ENCODE data around the gene ZNF236. TPM values are rescaled to one million over a fixed set of nuclear protein-coding genes. Genes with fewer than 3 reads are reported as not detected.

Gene ZNF236
- polyA plus RNA-seq, 2 of the 4 experiments (the other 2 are of a cell fraction) = 2.6 to 7.8 TPM

- ChIA-PET POLR2A (no interaction called here), CTCF (no interaction called here)
- 100% methylated on average over 5 of the region's 6 CpGs for WGBS (ENCODE audit: missing lambda C conversion rate)
- Histone ChIP-seq H3K4me2 (no peak overlapping the region), H3K4me3 (no peak overlapping the region), H3K27ac (no peak overlapping the region), H3K4me1 (no peaks in the 10 kb centered on the region), H3K9me3 (no peaks in the 10 kb centered on the region)
- DNase-seq (ENCODE audit: low read depth in 1 of 2, low spot score in 1 of 2) (no peak), ATAC-seq (no peak), FAIRE-seq (no peak)
- TF ChIP-seq FOSL2 (IDR thresholded peaks at IDR 0.05) (no peak), FOSL2 (CRISPR knock-in tag; IDR thresholded peaks at IDR 0.05) (no peak), FOSB (CRISPR knock-in tag; IDR thresholded peaks at IDR 0.05) (no peak), TFCP2L1 (CRISPR knock-in tag; IDR thresholded peaks at IDR 0.05) (no peak), HOXA7 (CRISPR knock-in tag; IDR thresholded peaks at IDR 0.05) (no peak), CTCF (IDR thresholded peaks at IDR 0.05) (no peak), PHF8 (IDR thresholded peaks at IDR 0.05; ENCODE audit: borderline replicate concordance, low read depth) (no peak), SMC3 (IDR thresholded peaks at IDR 0.05) (no peak), BCL3 (IDR thresholded peaks at IDR 0.05) (no peak), RAD21 (conservative IDR thresholded peaks at IDR 0.05 in 1 of 2, IDR thresholded peaks at IDR 0.05 in 1 of 2) (no peak), HOXB5 (CRISPR knock-in tag; IDR thresholded peaks at IDR 0.05) (no peak), E2F6 (IDR thresholded peaks at IDR 0.05; ENCODE audit: borderline replicate concordance, low read depth) (no peak), ZNF302 (CRISPR knock-in tag; IDR thresholded peaks at IDR 0.05) (no peak), CBX8 (IDR thresholded peaks at IDR 0.05) (no peak), NFE2L2 (conservative IDR thresholded peaks at IDR 0.05; ENCODE audit: low read length) (no peak), ATOH8 (CRISPR knock-in tag; IDR thresholded peaks at IDR 0.05; ENCODE audit: low read depth) (no peak), SREBF2 (IDR thresholded peaks at IDR 0.05) (no peak)
Observed at GRCh38 chr18:76927223-76927725, 104.9 kb downstream of the ZNF236 start.

GRCh38 chr18:76928179-76928868, 106.0 kb downstream of the ZNF236 start:
- DNase-seq (ENCODE audit: low read depth in 1 of 2, low spot score in 1 of 2) (no peak), FAIRE-seq (no peak), ATAC-seq (no peak)
- 89% methylated on average over 9 of the region's 9 CpGs for WGBS (ENCODE audit: missing lambda C conversion rate)
- H3K4me2 ChIP-seq = no peak overlapping the region
- ChIA-PET POLR2A (no interaction called here), CTCF (no interaction called here)
- TF ChIP-seq FOSL2 (IDR thresholded peaks at IDR 0.05) (no peak), FOSL2 (CRISPR knock-in tag; IDR thresholded peaks at IDR 0.05) (no peak), NR3C1 (IDR thresholded peaks at IDR 0.05) (no peak), RCOR1 (IDR thresholded peaks at IDR 0.05; ENCODE audit: low read depth, low read length) (no peak), JUN (IDR thresholded peaks at IDR 0.05) (no peak), MAFK (IDR thresholded peaks at IDR 0.05; ENCODE audit: partially characterized antibody) (no peak), GATA3 (IDR thresholded peaks at IDR 0.05; ENCODE audit: borderline replicate concordance) (no peak), RAD21 (conservative IDR thresholded peaks at IDR 0.05 in 1 of 2, IDR thresholded peaks at IDR 0.05 in 1 of 2) (no peak), CBX8 (IDR thresholded peaks at IDR 0.05) (no peak), ZFP36 (IDR thresholded peaks at IDR 0.05; ENCODE audit: borderline replicate concordance, partially characterized antibody) (no peak), BHLHE40 (IDR thresholded peaks at IDR 0.05; ENCODE audit: low read depth, low read length) (no peak), REST (IDR thresholded peaks at IDR 0.05) (no peak), HOXB5 (CRISPR knock-in tag; IDR thresholded peaks at IDR 0.05) (no peak), CHD4 (IDR thresholded peaks at IDR 0.05; ENCODE audit: borderline replicate concordance) (no peak), HOXB13 (CRISPR knock-in tag; IDR thresholded peaks at IDR 0.05; ENCODE audit: low read depth) (no peak), CEBPB (IDR thresholded peaks at IDR 0.05) (no peak), NPAS2 (CRISPR knock-in tag; IDR thresholded peaks at IDR 0.05; ENCODE audit: borderline replicate concordance) (no peak), EHF (CRISPR knock-in tag; IDR thresholded peaks at IDR 0.05) (no peak), HEYL (CRISPR knock-in tag; IDR thresholded peaks at IDR 0.05) (no peak), NFE2L2 (conservative IDR thresholded peaks at IDR 0.05; ENCODE audit: low read length) (no peak)
- no peaks in the 10 kb centered on the region for H3K9me3 ChIP-seq
- H3K4me3 ChIP-seq = no peak overlapping the region
- H3K27ac ChIP-seq = no peak overlapping the region
- H3K4me1 ChIP-seq = no peaks in the 10 kb centered on the region

Measured in A549 (cell line).